GM23338 (cell line): ENCODE results near the gene MAN1B1. TPM values are rescaled to one million over a fixed set of nuclear protein-coding genes. Genes with fewer than 3 reads are reported as not detected.

Source experiments
- ATAC-seq: fragments of 200-7000 bp; cut with Tn5 transposase; 3 replicates; pipeline ENCODE4 v1.9.1; 2020
- DNase-seq: peaks from one replicate; pipeline ENCODE4 v3.0.0-alpha.2; 2015; ENCODE audit warnings: low spot score
- H2AFZ ChIP-seq: fragments of 200-600 bp; sonication (generic); 2 replicates; pipeline ENCODE4 v1.8.0; 2016; ENCODE audit warnings: antibody characterized with exemption, mild to moderate bottlenecking, moderate library complexity
- H3F3A ChIP-seq: fragments of 200-600 bp; sonication (generic); replicated peaks from 2 replicates; pipeline ENCODE4 v1.8.0; 2017; ENCODE audit warnings: antibody characterized with exemption, mixed run types, low read depth
- H3K27ac ChIP-seq: fragments of 200-600 bp; sonication (generic); 2 replicates; pipeline ENCODE4 v1.6.1; 2016; ENCODE audit warnings: low read depth
- H3K27me3 ChIP-seq: fragments of 200-600 bp; sonication (generic); 2 replicates; pipeline ENCODE4 v1.8.0; 2016; ENCODE audit warnings: mild to moderate bottlenecking, mixed run types, moderate library complexity; ENCODE audit not compliant: insufficient read depth
- H3K36me3 ChIP-seq: fragments of 200-600 bp; sonication (generic); 2 replicates; pipeline ENCODE4 v1.8.0; 2016; ENCODE audit warnings: mild to moderate bottlenecking; ENCODE audit not compliant: insufficient read depth
- H3K4me1 ChIP-seq: fragments of 200-600 bp; sonication (generic); 2 replicates; pipeline ENCODE4 v1.8.0; 2016; ENCODE audit warnings: mild to moderate bottlenecking, moderate library complexity; ENCODE audit not compliant: insufficient read depth
- H3K4me2 ChIP-seq: fragments of 200-600 bp; sonication (generic); 2 replicates; pipeline ENCODE4 v1.7.1; 2017; ENCODE audit warnings: mixed run types
- H3K4me3 ChIP-seq: fragments of 200-600 bp; sonication (generic); 2 replicates; pipeline ENCODE4 v1.6.1; 2016; ENCODE audit warnings: mixed run types
- H3K79me2 ChIP-seq: fragments of 200-600 bp; sonication (generic); replicated peaks from 2 replicates; pipeline ENCODE4 v1.8.0; 2017; ENCODE audit warnings: mild to moderate bottlenecking; ENCODE audit not compliant: insufficient read depth
- H3K9me2 ChIP-seq: fragments of 200-600 bp; sonication (generic); 2 replicates; pipeline ENCODE4 v1.8.0; 2017; ENCODE audit not compliant: insufficient read depth
- H4K20me1 ChIP-seq: fragments of 200-600 bp; sonication (generic); replicated peaks from 2 replicates; pipeline ENCODE4 v1.8.0; 2017; ENCODE audit warnings: mild to moderate bottlenecking; ENCODE audit not compliant: insufficient read depth
- H3K27ac Mint-ChIP-seq: 2 replicates; pipeline ENCODE4 v1.8.0; 2020; ENCODE audit warnings: inconsistent platforms, mild to moderate bottlenecking, moderate library complexity, mixed read lengths
- H3K27me3 Mint-ChIP-seq: 3 replicates; pipeline ENCODE4 v1.8.0; 2022; ENCODE audit warnings: low read depth, mild to moderate bottlenecking, moderate library complexity, mixed read lengths, inconsistent platforms; ENCODE audit not compliant: insufficient read depth, poor library complexity
- H3K36me3 Mint-ChIP-seq: 3 replicates; pipeline ENCODE4 v1.8.0; 2021; ENCODE audit warnings: low read depth, mild to moderate bottlenecking, inconsistent platforms, moderate library complexity, mixed read lengths
- H3K4me1 Mint-ChIP-seq: 3 replicates; pipeline ENCODE4 v1.8.0; 2020; ENCODE audit warnings: mild to moderate bottlenecking, inconsistent platforms, mixed read lengths
- H3K4me3 Mint-ChIP-seq: 3 replicates; pipeline ENCODE4 v1.8.0; 2021; ENCODE audit warnings: moderate library complexity, mild to moderate bottlenecking, inconsistent platforms, mixed read lengths
- H3K9me3 Mint-ChIP-seq: 3 replicates; pipeline ENCODE4 v1.8.0; 2020; ENCODE audit warnings: moderate library complexity, mild to moderate bottlenecking, inconsistent platforms, mixed read lengths
- CREB1 ChIP-seq: fragments of 250-450 bp; sonication (Bioruptor Pico); IDR thresholded peaks from 2 replicates; pipeline ENCODE4 v1.5.0; 2020; ENCODE audit warnings: low read depth, mild to moderate bottlenecking, moderate library complexity
- CTCF ChIP-seq, 2 experiments: fragments of 200-600 bp in 1 of 2; sonication (generic) in 1 of 2; conservative IDR thresholded peaks; 2 replicates each; pipeline versions ENCODE4 v1.5.1 to v1.6.1; 2016 to 2017; ENCODE audit warnings: antibody characterized with exemption in 2 of 2, low read depth in 2 of 2, mild to moderate bottlenecking in 2 of 2, moderate library complexity in 1 of 2
- ETS1 ChIP-seq: IDR thresholded peaks from 2 replicates; pipeline ENCODE4 v1.6.1; 2016; ENCODE audit warnings: antibody characterized with exemption
- EZH2 ChIP-seq: fragments of 200-600 bp; sonication (generic); IDR thresholded peaks from one replicate; pipeline ENCODE4 v1.8.0; 2017; ENCODE audit warnings: antibody characterized with exemption, mild to moderate bottlenecking, low read depth; ENCODE audit not compliant: unreplicated experiment
- EZH2phosphoT487 ChIP-seq: fragments of 200-600 bp; sonication (generic); IDR thresholded peaks from one replicate; pipeline ENCODE4 v1.8.1; 2018; ENCODE audit warnings: antibody characterized with exemption; ENCODE audit not compliant: unreplicated experiment
- JUNB ChIP-seq: IDR thresholded peaks from one replicate; pipeline ENCODE4 v1.6.1; 2016; ENCODE audit warnings: antibody characterized with exemption; ENCODE audit not compliant: unreplicated experiment
- NANOG ChIP-seq: IDR thresholded peaks from 2 replicates; pipeline ENCODE4 v1.6.1; 2016; ENCODE audit warnings: antibody characterized with exemption, borderline replicate concordance
- POLR2AphosphoS5 ChIP-seq: IDR thresholded peaks from 2 replicates; pipeline ENCODE4 v1.6.1; 2016; ENCODE audit warnings: antibody characterized with exemption, low read depth
- STAT1 ChIP-seq: IDR thresholded peaks from one replicate; pipeline ENCODE4 v1.6.1; 2016; ENCODE audit warnings: antibody characterized with exemption; ENCODE audit not compliant: unreplicated experiment
- ZNF114 ChIP-seq: fragments of 250-450 bp; sonication (Bioruptor Pico); IDR thresholded peaks from 2 replicates; pipeline ENCODE4 v1.5.0; 2020; ENCODE audit warnings: mild to moderate bottlenecking, moderate library complexity
- ZNF331 ChIP-seq: fragments of 250-450 bp; sonication (Bioruptor Pico); IDR thresholded peaks from 2 replicates; pipeline ENCODE4 v1.5.0; 2020; ENCODE audit warnings: low read depth, mild to moderate bottlenecking, moderate library complexity
- polyA plus RNA-seq: library from polyadenylated mRNA; unstranded; fragments of >200 nt; fragmentation: Nextera tagmentation; extraction: Ambion mirVana; gene quantifications from 2 replicates; pipeline ENCODE4 v1.2.1, GENCODE V29; 2016
- total RNA-seq: library from RNA; depleted of rRNA; stranded (reverse); fragments of >200 nt; shearing (Covaris generic); gene quantifications from 2 replicates; pipeline ENCODE4 v1.2.3, GENCODE V29; 2014

The MAN1B1 gene
- total and polyA plus RNA-seq, 2 experiments from 2014 or later, result 15.7 to 39.9 TPM

- H3K4me3 ChIP-seq, result no peak overlapping the region
- H3K27me3 Mint-ChIP-seq, result peaks cover 53% of the 10 kb centered on the region
- no peak for DNase-seq
- no peaks in the 10 kb centered on the region for H3K9me2 ChIP-seq
- no peaks in the 10 kb centered on the region; the same call in 1 of the 2 replicates for H4K20me1 ChIP-seq
- H3F3A ChIP-seq, result 0 out of 2 replicates have a peak, but pooled peaks cover 2% of the 10 kb centered on the region
- no peak overlapping the region for H3K27ac Mint-ChIP-seq
- no peaks in the 10 kb centered on the region for H3K9me3 Mint-ChIP-seq
- H3K4me1 ChIP-seq, result no peaks in the 10 kb centered on the region
- ATAC-seq, result no peak
- H3K36me3 ChIP-seq, result no peaks in the 10 kb centered on the region
- peaks cover 4% of the 10 kb centered on the region; the same call in 1 of the 3 replicates for H3K4me1 Mint-ChIP-seq
- H3K36me3 Mint-ChIP-seq, result no peaks in the 10 kb centered on the region
- H3K27ac ChIP-seq, result no peak overlapping the region
- no peak overlapping the region for H2AFZ ChIP-seq
- peaks cover 53% of the 10 kb centered on the region for H3K27me3 ChIP-seq
- H3K79me2 ChIP-seq, result no peaks in the 10 kb centered on the region
- TF ChIP-seq NANOG, result no peak
- TF ChIP-seq CREB1 (CRISPR knock-in tag), result no peak
- TF ChIP-seq STAT1, result no peak
- no peak for TF ChIP-seq JUNB
- H3K4me2 ChIP-seq, result no peak overlapping the region
- no peak overlapping the region for H3K4me3 Mint-ChIP-seq
Observed at GRCh38 chr9:137052293-137052692, 34.5 kb upstream of the MAN1B1 start.

- peak; percentile 55 for DNase-seq
Observed at GRCh38 chr9:137052998-137053943, 33.5 kb upstream of the MAN1B1 start.

GRCh38 chr9:137053944-137054931, 32.5 kb upstream of the MAN1B1 start, which contains the start of gene ENTPD2:
TSS of gene ENTPD2 (minus strand) at chr9:137054061. CDS start at chr9:137053997, 64 bp downstream.
- Histone ChIP-seq H3K9me2 (no peaks in the 10 kb centered on the region), H3K79me2 (no peaks in the 10 kb centered on the region), H3K4me3 (peak within 1 kb of the TSS; percentile 60), H3F3A (0 out of 2 replicates have a peak, but pooled peaks cover 2% of the 10 kb centered on the region), H4K20me1 (no peaks in the 10 kb centered on the region), H3K36me3 (no peaks in the 10 kb centered on the region), H3K4me1 (no peaks in the 10 kb centered on the region), H3K27ac (no peak within 1 kb of the TSS), H3K27me3 (peaks cover 40% of the 10 kb centered on the region), H2AFZ (peak within 1 kb of the TSS; percentile 80), H3K4me2 (peak within 1 kb of the TSS; percentile 84)
- Mint-ChIP-seq H3K27ac (no peak within 1 kb of the TSS), H3K27me3 (peaks cover 47% of the 10 kb centered on the region), H3K36me3 (no peaks in the 10 kb centered on the region), H3K4me1 (peaks cover 4% of the 10 kb centered on the region; the same call in 1 of the 3 replicates), H3K4me3 (peak within 1 kb of the TSS; percentile 57), H3K9me3 (no peaks in the 10 kb centered on the region)
- DNase-seq (peak; percentile 70), ATAC-seq (peak; percentile 46)
- TF ChIP-seq CREB1 (CRISPR knock-in tag) (no peak), POLR2AphosphoS5 (peak; percentile 31), JUNB (no peak), EZH2phosphoT487 (no peak), ZNF114 (no peak), NANOG (no peak), CTCF (conservative IDR thresholded peaks at IDR 0.05; ENCODE audit: low read depth in 2 of 2) (no peak), EZH2 (peak; percentile 23), ZNF331 (CRISPR knock-in tag) (no peak), ETS1 (no peak)

More at GRCh38 chr9:137052998-137053943, 33.5 kb upstream of the MAN1B1 start:
- H3K27me3 ChIP-seq, result peaks cover 44% of the 10 kb centered on the region
- H3K9me2 ChIP-seq, result no peaks in the 10 kb centered on the region
- Mint-ChIP-seq H3K27ac (no peak overlapping the region), H3K36me3 (no peaks in the 10 kb centered on the region), H3K4me3 (peak overlapping the region; percentile 27; the same call in 1 of the 3 replicates), H3K27me3 (peaks cover 53% of the 10 kb centered on the region), H3K4me1 (peaks cover 4% of the 10 kb centered on the region; the same call in 1 of the 3 replicates), H3K9me3 (no peaks in the 10 kb centered on the region)
- peak; percentile 10 for ATAC-seq
- no peaks in the 10 kb centered on the region for H3K79me2 ChIP-seq
- H2AFZ ChIP-seq, result peak overlapping the region; percentile 80; the same call in 1 of the 2 replicates
- TF ChIP-seq EZH2 (peak; percentile 22), POLR2AphosphoS5 (no peak)
- 0 out of 2 replicates have a peak, but pooled peaks cover 2% of the 10 kb centered on the region for H3F3A ChIP-seq
- H4K20me1 ChIP-seq, result no peaks in the 10 kb centered on the region
- H3K27ac ChIP-seq, result no peak overlapping the region
- H3K4me1 ChIP-seq, result no peaks in the 10 kb centered on the region
- H3K36me3 ChIP-seq, result no peaks in the 10 kb centered on the region
- H3K4me3 ChIP-seq, result peak overlapping the region; percentile 60
- H3K4me2 ChIP-seq, result peak overlapping the region; percentile 84
